ENCODE measurements around the gene GPR137C. TPM values are rescaled to one million over a fixed set of nuclear protein-coding genes. Genes with fewer than 3 reads are reported as not detected.
"Not testable (repeated sequence)": the region's sequence is repeated elsewhere in the genome, so short reads cannot be mapped to it uniquely, and the experiment has no call there.

The GPR137C gene
- total RNA-seq, 1 donor from 2014 or later = 0.23 TPM

- DNase-seq (ENCODE audit: low spot score) (no peak), ATAC-seq (no peak)
Observed at GRCh38 chr14:52563120-52563519, 10.5 kb downstream of the GPR137C start.

- not testable (repeated sequence) for ATAC-seq; DNase-seq (ENCODE audit: low spot score)
Observed at GRCh38 chr14:52568454-52568853, 15.8 kb downstream of the GPR137C start.

DNA sequence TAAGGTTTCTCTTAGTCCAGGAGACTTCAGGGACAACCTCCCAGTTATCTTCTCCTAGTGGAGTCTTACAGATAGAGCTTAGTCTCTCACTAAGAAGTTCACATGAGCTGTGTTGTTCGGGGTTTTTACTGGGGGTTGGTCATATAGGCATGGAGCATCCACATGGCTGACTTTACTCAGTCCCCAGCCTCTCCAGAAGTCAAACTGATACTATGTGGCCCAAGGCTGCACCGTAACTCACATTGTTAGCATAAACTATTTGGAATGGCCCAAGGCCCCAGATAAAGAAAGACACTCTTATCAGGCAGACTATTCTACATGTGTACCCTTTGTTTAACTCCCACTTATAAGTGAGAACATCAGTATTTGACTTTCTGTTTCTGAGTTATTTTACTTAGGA, 23.2 kb downstream of the GPR137C start:
- DNase-seq (ENCODE audit: low spot score) = no peak
- ATAC-seq = no peak

DNA sequence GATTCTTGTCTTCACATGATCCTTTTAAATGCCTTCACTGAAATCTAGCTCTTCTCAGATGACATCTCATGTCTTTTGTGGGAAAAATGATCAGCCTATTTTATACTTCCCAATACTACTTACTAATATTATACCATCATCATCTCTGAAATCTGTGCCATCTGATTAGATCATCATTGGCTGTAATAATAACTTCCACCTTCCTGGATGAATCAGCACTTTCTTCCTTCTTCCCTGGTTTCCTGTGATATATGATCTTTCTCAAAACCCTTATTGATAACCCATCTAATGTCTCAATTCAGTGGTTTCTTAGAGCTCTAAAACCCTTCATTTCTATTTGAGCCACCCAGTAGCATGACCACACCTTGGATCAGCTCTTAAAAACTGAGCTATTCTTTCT, 30.9 kb downstream of the GPR137C start:
- no peak for ATAC-seq
- DNase-seq (ENCODE audit: low spot score) = no peak

DNA sequence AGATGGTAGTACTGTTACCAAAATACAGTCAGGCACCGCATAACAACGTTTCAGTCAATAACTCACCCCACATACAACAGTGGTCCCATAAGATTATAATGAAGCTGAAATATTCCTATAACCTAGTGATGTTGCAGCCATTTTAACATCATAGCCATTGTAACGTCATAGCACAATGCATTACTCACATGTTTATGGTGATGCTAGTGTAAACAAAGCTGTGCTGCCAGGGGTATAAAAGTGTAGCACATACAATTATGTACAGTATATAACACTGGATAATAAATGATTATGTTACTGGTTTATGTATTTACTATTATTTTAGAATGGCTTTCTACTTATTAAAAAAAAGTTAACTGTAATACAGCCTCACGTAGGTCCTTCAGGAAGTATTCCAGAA, 37.0 kb downstream of the GPR137C start:
- ATAC-seq = no peak
- DNase-seq (ENCODE audit: low spot score) = no peak

DNA sequence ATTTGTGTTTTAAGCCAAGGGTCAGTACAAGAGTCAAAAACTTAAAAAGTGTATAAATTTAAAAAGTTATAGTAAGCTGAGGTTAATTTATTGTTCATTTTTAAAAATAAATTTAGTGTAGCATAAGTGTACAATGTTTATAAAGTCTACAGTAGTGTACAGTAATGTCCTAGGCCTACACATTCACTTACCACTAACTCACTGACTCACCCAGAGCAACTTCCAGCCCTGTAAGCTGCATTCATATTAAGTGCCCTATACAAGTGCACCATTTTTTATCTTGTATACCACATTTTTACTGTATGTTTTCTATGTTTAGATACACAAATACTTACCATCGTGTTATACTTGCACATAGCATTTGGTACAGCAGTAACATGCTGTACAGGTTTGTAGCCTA, 37.7 kb downstream of the GPR137C start:
- DNase-seq (ENCODE audit: low spot score) = no peak
- ATAC-seq = no peak

DNA sequence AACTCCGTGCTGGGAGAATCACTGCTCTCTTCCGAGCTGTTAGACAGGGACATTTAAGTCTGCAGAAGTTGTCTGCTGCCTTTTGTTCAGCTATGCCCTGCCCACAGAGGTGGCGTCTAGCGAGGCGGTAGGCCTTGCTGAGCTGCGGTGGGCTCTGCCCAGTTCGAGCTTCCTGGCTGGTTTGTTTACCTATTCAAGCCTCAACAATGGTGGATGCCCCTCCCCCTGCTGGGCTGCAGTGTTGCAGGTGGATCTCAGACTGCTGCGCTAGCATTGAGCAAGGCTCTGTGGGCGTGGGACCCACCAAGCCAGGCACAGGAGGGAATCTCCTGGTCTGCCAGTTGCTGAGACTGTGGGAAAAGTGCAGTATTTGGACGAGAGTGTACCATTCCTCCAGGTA, 43.7 kb downstream of the GPR137C start:
- ATAC-seq = no peak
- DNase-seq (ENCODE audit: low spot score) = no peak

- no peak for ATAC-seq
- no peak for DNase-seq (ENCODE audit: low spot score)
Observed at GRCh38 chr14:52596861-52597260, 44.2 kb downstream of the GPR137C start.

DNA sequence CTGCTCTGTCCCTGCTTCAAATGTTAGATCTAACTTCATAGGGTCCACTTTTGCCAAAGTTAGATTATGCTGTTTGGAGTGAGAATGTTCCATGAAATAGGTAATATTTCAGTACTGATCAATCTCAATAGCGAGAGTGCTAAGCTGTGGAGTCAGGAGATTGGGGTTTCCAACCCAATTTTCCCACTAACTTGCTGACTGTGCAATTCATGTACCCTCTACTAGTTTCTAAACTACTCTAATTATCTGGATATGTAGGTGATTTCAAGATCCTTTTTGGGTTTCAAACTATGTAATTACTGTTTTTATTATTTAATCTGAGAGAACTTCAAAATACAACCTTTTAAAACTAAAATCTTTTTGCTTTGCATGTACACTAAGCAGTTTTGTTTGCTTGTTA, 45.9 kb downstream of the GPR137C start:
- ATAC-seq (no peak), DNase-seq (ENCODE audit: low spot score) (no peak)

GRCh38 chr14:52599974-52600373, 47.3 kb downstream of the GPR137C start:
- ATAC-seq (no peak), DNase-seq (ENCODE audit: low spot score) (no peak)

DNA sequence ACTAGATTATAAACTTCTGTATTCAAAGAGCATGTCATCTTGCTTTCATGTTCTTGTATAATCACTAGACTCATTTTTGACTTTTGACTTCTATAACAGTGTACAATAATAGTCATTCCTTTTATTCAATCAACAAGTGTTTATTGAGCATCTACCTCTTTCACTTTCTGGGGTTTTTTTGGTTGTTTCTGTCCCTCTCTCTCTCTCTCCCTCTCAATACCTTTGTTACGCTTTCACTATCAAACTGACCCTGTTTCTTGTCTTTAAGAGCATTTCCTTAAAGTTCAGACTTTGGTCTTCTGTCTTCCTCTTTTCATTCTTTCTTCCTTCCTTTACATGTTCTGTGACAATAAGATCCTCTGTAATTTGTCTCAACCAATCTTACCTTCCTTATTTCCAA, 49.5 kb downstream of the GPR137C start:
- ATAC-seq = no peak
- DNase-seq (ENCODE audit: low spot score) = no peak

DNA sequence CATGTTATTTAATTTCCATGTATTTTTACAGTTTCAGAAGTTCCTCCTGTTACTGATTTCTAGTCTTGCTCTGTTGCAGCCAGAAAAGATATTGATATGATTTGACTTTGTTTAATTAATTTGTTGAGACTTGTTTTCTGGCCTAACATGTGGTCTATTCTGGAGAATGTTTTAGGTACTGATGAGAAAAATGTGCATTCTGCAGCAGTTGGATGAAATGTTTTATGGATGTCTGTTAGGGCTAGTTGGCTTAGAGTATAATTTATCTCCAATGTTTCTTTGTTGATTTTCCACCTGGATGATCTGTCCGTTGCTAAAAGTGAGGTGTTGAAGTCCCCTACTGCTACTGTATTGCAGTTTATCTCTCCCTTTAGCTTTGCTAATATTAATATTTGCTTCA, 54.4 kb downstream of the GPR137C start:
- DNase-seq (ENCODE audit: low spot score) = no peak
- no peak for ATAC-seq

- ATAC-seq (no peak), DNase-seq (ENCODE audit: low spot score) (no peak)
Observed at GRCh38 chr14:52609445-52610044, 56.9 kb downstream of the GPR137C start.

GRCh38 chr14:52610187-52610586, 57.6 kb downstream of the GPR137C start:
- DNase-seq (ENCODE audit: low spot score) (no peak), ATAC-seq (no peak)

DNA sequence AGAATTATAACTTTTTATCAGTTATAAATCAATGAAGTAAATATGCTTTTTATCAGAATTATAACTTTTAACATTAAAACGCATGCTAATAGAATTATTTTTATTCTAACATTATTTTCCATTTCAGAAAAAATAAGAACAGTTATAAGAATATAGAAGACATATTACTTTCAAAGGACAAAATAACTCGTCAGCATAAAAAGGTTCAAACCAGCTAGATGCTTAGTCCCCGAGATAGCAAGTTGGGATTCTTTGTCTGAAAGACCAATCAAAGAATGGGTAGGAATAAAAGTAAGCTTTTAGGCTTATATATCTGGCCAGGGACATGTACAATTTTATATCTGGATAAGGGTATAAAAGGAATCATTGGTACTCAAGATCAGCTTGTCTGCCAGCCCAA, 66.0 kb downstream of the GPR137C start:
- DNase-seq (ENCODE audit: low spot score) (no peak), ATAC-seq (no peak)

DNA sequence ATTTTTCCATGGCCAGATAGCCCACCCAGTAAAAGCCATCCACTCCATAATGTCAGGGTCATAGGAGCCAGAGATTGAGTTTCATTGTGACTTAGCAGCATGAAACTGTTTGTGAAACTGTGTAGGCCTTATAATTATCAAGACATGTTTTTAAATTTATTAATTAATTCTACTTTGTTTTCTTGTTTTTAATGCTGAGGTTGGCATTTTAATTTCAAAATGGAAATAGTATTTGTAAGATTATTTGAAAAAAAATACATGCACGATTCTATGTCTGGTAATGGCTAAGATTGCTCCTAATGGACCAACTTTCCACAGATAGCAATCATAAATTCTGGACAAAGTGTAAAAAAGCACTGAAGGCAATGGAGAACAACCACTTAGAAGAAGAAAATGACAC, 67.1 kb downstream of the GPR137C start:
- ATAC-seq (no peak), DNase-seq (ENCODE audit: low spot score) (no peak)

DNA sequence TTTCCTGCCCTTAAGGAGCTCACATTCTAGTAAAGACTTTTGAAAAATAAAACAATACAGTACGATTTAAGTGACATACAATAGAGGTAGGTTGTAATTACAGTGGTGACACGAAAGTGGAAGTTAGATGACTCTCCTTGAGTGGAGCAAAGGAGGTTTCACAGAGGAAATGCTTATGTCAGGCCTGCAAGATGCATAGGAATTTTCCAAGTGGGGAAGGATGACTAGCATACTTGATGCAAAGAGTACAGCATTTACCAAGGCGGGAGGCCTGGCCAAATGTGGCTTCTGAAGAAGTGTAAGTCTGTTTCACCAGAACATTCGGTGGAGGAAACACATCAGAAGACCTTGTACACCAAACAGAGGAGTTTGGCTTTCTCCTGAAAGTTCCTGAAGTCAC, 87.5 kb downstream of the GPR137C start:
- ATAC-seq (no peak), DNase-seq (ENCODE audit: low spot score) (no peak)

DNA sequence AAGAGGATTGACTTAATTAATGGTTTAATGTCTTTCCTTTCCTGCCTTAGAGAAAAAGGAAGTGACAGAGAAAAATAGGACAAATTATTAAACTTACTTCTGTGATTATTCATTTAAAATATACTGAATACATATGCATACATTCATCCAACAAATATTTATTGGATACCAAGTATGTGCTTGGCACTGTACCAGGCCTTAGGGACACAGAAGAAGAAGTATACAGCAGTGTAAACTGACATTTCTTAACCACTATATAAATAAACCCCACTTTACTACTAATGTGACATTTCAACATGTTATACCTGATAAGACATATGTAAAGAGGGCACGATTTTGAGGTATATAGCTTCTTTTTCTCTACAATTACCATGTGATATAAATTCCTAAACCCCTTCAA, 89.1 kb downstream of the GPR137C start:
- DNase-seq (ENCODE audit: low spot score) = no peak
- no peak for ATAC-seq

DNA sequence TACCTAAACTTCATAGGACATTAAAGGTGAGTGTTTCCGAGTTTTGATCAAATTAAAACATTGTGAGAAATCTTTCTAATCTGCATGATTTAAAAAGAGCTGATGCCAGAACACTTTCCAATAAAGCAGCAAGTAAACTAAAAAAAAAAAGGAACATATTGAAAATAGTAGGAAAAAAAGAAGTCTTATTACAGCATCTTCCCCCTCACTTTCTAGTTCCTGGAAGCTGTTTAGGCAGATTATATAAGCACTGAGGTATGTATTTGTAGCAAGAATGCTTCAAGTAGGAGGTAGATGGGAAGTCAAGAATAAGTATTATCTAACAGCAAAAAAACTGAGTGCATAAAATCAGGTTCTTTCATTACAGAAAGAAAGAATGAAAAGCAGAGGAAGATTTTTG, 96.9 kb downstream of the GPR137C start:
- DNase-seq (ENCODE audit: low spot score) (no peak), ATAC-seq (no peak)

DNA sequence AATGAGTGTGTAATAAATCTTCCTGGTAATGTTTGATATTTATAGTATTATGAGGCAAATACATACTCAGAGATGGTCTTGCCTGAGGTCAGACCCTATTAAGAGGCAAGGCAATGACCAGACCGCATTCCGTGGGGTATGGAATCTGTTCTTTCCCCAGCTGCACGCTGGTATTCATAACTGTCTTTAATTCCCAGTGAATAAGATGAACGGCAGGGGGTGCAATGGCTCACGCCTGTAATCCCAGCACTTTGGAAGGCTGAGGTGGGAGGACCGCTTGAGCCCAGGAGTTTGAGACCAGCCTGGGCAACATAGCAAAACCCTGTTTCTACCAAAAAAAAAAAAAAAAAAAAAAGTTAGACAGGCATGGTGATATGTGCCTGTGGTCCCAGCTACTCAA, 98.1 kb downstream of the GPR137C start:
- DNase-seq (ENCODE audit: low spot score) (no peak), ATAC-seq (peak; percentile 21)

- no peak for ATAC-seq
- DNase-seq (ENCODE audit: low spot score) = no peak
Observed at GRCh38 chr14:52656905-52657304, 104.3 kb downstream of the GPR137C start.

GRCh38 chr14:52660325-52660724, 107.7 kb downstream of the GPR137C start:
- no peak for DNase-seq (ENCODE audit: low spot score)
- ATAC-seq = no peak

- ATAC-seq (no peak), DNase-seq (ENCODE audit: low spot score) (no peak)
Observed at GRCh38 chr14:52660832-52661231, 108.2 kb downstream of the GPR137C start.

DNA sequence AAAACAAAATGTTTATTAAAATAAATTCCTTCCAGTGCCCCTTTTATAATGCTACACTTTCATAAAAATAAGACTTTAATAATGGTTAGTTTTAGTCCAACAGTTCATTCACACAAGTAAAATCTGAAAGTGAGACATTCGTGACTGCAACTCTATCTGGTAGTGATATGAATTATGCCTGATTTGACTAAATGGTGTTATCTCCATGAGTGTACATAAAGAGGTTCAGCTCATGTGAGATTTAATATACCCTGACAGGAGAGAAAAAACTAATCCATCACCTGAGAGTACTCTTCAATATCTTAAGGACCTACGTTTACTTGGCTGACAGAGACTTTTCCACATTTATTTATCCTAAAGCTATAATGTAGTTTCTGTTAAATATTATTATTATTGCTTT, 108.7 kb downstream of the GPR137C start:
- ATAC-seq = no peak

More for the DNA sequence above, 108.7 kb downstream of the GPR137C start:
- no peak for DNase-seq (ENCODE audit: low spot score)
